Neural cell (in vitro differentiated cells): ENCODE results near the gene ZFPL1. TPM values are rescaled to one million over a fixed set of nuclear protein-coding genes. Genes with fewer than 3 reads are reported as not detected.

Experiments used
- H2AFZ ChIP-seq: fragments of 200-600, 300-800 bp; sonication (generic), shearing (Covaris generic); 2 replicates; pipeline ENCODE4 v1.6.0; 2014; ENCODE audit warnings: low read depth, mild to moderate bottlenecking, antibody characterized with exemption, low read length, moderate library complexity
- H3F3A ChIP-seq: fragments of 200-600 bp; shearing (Covaris generic); 2 replicates; pipeline ENCODE4 v1.6.1; 2016; ENCODE audit warnings: mild to moderate bottlenecking, moderate library complexity, mixed read lengths, antibody characterized with exemption, low read length; ENCODE audit not compliant: insufficient read depth, poor library complexity, severe bottlenecking
- H3K27ac ChIP-seq: fragments of 200-600, 300-800 bp; sonication (generic), shearing (Covaris generic); 2 replicates; pipeline ENCODE4 v1.5.1; 2014; ENCODE audit warnings: mild to moderate bottlenecking, low read length, moderate library complexity
- H3K27me3 ChIP-seq: fragments of 300-800, 200-600 bp; sonication (generic), shearing (Covaris generic); 2 replicates; pipeline ENCODE4 v1.6.0; 2014; ENCODE audit warnings: mild to moderate bottlenecking, low read depth, low read length, moderate library complexity; ENCODE audit not compliant: insufficient read depth
- H3K36me3 ChIP-seq: fragments of 300-800, 200-600 bp; sonication (generic), shearing (Covaris generic); 2 replicates; pipeline ENCODE4 v1.5.1; 2014; ENCODE audit warnings: mild to moderate bottlenecking, antibody characterized with exemption, low read length, moderate library complexity; ENCODE audit not compliant: insufficient read depth
- H3K4me2 ChIP-seq: fragments of 300-800, 200-600 bp; sonication (generic), shearing (Covaris generic); 2 replicates; pipeline ENCODE4 v1.6.0; 2014; ENCODE audit warnings: mild to moderate bottlenecking, low read length
- H3K4me3 ChIP-seq: fragments of 300-800, 200-600 bp; sonication (generic), shearing (Covaris generic); 2 replicates; pipeline ENCODE4 v1.5.1; 2014; ENCODE audit warnings: mild to moderate bottlenecking, low read length, moderate library complexity
- H3K79me2 ChIP-seq: fragments of 200-600 bp; shearing (Covaris generic); replicated peaks from 2 replicates; pipeline ENCODE4 v1.6.0; 2014; ENCODE audit warnings: mild to moderate bottlenecking, low read length, moderate library complexity; ENCODE audit not compliant: insufficient read depth
- H3K9ac ChIP-seq: fragments of 300-800, 200-600 bp; sonication (generic), shearing (Covaris generic); 2 replicates; pipeline ENCODE4 v1.6.1; 2016; ENCODE audit warnings: mild to moderate bottlenecking, low read length, mixed read lengths
- H3K9me2 ChIP-seq: fragments of 200-600 bp; shearing (Covaris generic); 2 replicates; pipeline ENCODE4 v1.6.1; 2016; ENCODE audit warnings: mild to moderate bottlenecking, low read length, mixed read lengths; ENCODE audit not compliant: insufficient read depth
- H3K9me3 ChIP-seq: fragments of 200-600, 300-800 bp; sonication (generic), shearing (Covaris generic); 2 replicates; pipeline ENCODE4 v1.6.1; 2016; ENCODE audit warnings: mild to moderate bottlenecking, mixed run types, low read length, moderate library complexity, mixed read lengths
- H4K20me1 ChIP-seq: fragments of 200-600 bp; shearing (Covaris generic); 2 replicates; pipeline ENCODE4 v1.6.1; 2016; ENCODE audit warnings: mild to moderate bottlenecking, mixed run types; ENCODE audit not compliant: insufficient read depth
- CTCF ChIP-seq: fragments of 450-650 bp; IDR thresholded peaks from 2 replicates; pipeline ENCODE4 v1.5.1; 2014; ENCODE audit warnings: antibody characterized with exemption, mild to moderate bottlenecking, moderate library complexity; ENCODE audit not compliant: poor library complexity, severe bottlenecking
- EP300 ChIP-seq: fragments of 450-650 bp; conservative IDR thresholded peaks from 2 replicates; pipeline ENCODE4 v1.6.1; 2014; ENCODE audit warnings: antibody characterized with exemption, mild to moderate bottlenecking, moderate library complexity; ENCODE audit not compliant: poor library complexity, severe bottlenecking
- EZH2 ChIP-seq: fragments of 200-600, 300-800 bp; shearing (Covaris generic), sonication (generic); IDR thresholded peaks from 2 replicates; pipeline ENCODE4 v1.6.1; 2014; ENCODE audit warnings: antibody characterized with exemption, low read length, borderline replicate concordance, mild to moderate bottlenecking; ENCODE audit not compliant: insufficient read depth, poor library complexity, severe bottlenecking
- MXI1 ChIP-seq: fragments of 450-650 bp; conservative IDR thresholded peaks from 2 replicates; pipeline ENCODE4 v1.6.1; 2014; ENCODE audit warnings: antibody characterized with exemption, mild to moderate bottlenecking; ENCODE audit not compliant: poor library complexity, severe bottlenecking
- POLR2AphosphoS5 ChIP-seq: IDR thresholded peaks from 2 replicates; pipeline ENCODE4 v1.6.1; 2012
- RAD21 ChIP-seq: fragments of 450-650 bp; conservative IDR thresholded peaks from 2 replicates; pipeline ENCODE4 v1.6.1; 2014; ENCODE audit warnings: antibody characterized with exemption, mild to moderate bottlenecking, moderate library complexity
- REST ChIP-seq: IDR thresholded peaks from 2 replicates; pipeline ENCODE4 v1.6.1; 2012; ENCODE audit warnings: borderline replicate concordance
- SMC3 ChIP-seq: fragments of 450-650 bp; conservative IDR thresholded peaks from 2 replicates; pipeline ENCODE4 v1.6.1; 2014; ENCODE audit warnings: antibody characterized with exemption, mild to moderate bottlenecking, moderate library complexity; ENCODE audit not compliant: poor library complexity
- TAF1 ChIP-seq: IDR thresholded peaks from 2 replicates; pipeline ENCODE4 v1.6.1; 2012; ENCODE audit warnings: low read depth
- polyA plus RNA-seq: library from polyadenylated mRNA; depleted of rRNA; stranded (reverse); fragments of >200 nt; gene quantifications from 2 replicates; pipeline ENCODE4 v1.2.3, GENCODE V29; 2014

Gene ZFPL1
- polyA plus RNA-seq, 1 donor from 2014 or later = 42.0 TPM

GRCh38 chr11:65057526-65057925 lies 26.5 kb upstream of the ZFPL1 start:
- TF ChIP-seq MXI1 (no peak), POLR2AphosphoS5 (no peak), EZH2 (no peak), CTCF (no peak), EP300 (no peak), TAF1 (no peak), RAD21 (no peak), SMC3 (no peak), REST (no peak)
- H3K27me3 ChIP-seq = no peaks in the 10 kb centered on the region

GRCh38 chr11:65058012-65058411 lies 26.0 kb upstream of the ZFPL1 start:
- H3K4me3 ChIP-seq = no peak overlapping the region
- H3K4me2 ChIP-seq = no peak overlapping the region
- H3K9ac ChIP-seq = no peak overlapping the region
- no peak for TF ChIP-seq EP300
- no peak for TF ChIP-seq POLR2AphosphoS5
- H3F3A ChIP-seq = no peaks in the 10 kb centered on the region
- no peaks in the 10 kb centered on the region for H3K27me3 ChIP-seq
- no peaks in the 10 kb centered on the region for H4K20me1 ChIP-seq
- no peak overlapping the region for H2AFZ ChIP-seq
- no peaks in the 10 kb centered on the region for H3K79me2 ChIP-seq
- H3K36me3 ChIP-seq = no peaks in the 10 kb centered on the region
- no peak overlapping the region for H3K27ac ChIP-seq
- no peaks in the 10 kb centered on the region for H3K9me3 ChIP-seq
- H3K9me2 ChIP-seq = no peaks in the 10 kb centered on the region

More at GRCh38 chr11:65057526-65057925, 26.5 kb upstream of the ZFPL1 start:
- Histone ChIP-seq H3K9me2 (no peaks in the 10 kb centered on the region), H3F3A (no peaks in the 10 kb centered on the region), H4K20me1 (no peaks in the 10 kb centered on the region), H3K79me2 (no peaks in the 10 kb centered on the region), H3K4me2 (no peak overlapping the region), H3K36me3 (no peaks in the 10 kb centered on the region), H3K4me3 (no peak overlapping the region), H3K27ac (no peak overlapping the region), H2AFZ (no peak overlapping the region), H3K9ac (no peak overlapping the region), H3K9me3 (no peaks in the 10 kb centered on the region)
